ENCODE results near the gene HYPK. TPM values are rescaled to one million over a fixed set of nuclear protein-coding genes. Genes with fewer than 3 reads are reported as not detected.

HYPK gene
- total RNA-seq, 2 donors from 2014 or later: 5.0 to 25.7 TPM

- peaks cover 18% of the 10 kb centered on the region for H3K36me3 ChIP-seq
- H3K27ac ChIP-seq: peak overlapping the region; percentile 29
- DNase-seq: peak; percentile 39
- no peaks in the 10 kb centered on the region for H3K27me3 ChIP-seq
- no peak for TF ChIP-seq CTCF (IDR thresholded peaks at IDR 0.05)
- H3K4me1 ChIP-seq: no peaks in the 10 kb centered on the region
- H3K4me3 ChIP-seq: no peak overlapping the region
- no peaks in the 10 kb centered on the region for H3K9me3 ChIP-seq
- no peak overlapping the region for H3K9ac ChIP-seq (ENCODE audit: low read depth in 2 of 2, low read length in 2 of 2)
- intact Hi-C loops (cut with DNase I): no loop called here
Observed at GRCh38 chr15:43771816-43772215, 28.6 kb upstream of the HYPK start.

GRCh38 chr15:43772624-43773023 lies 27.8 kb upstream of the HYPK start:
- H3K4me1 ChIP-seq: no peaks in the 10 kb centered on the region
- H3K4me3 ChIP-seq: no peak overlapping the region
- no peaks in the 10 kb centered on the region for H3K9me3 ChIP-seq
- no peak for DNase-seq
- H3K36me3 ChIP-seq: peaks cover 13% of the 10 kb centered on the region
- no peak overlapping the region for H3K9ac ChIP-seq (ENCODE audit: low read depth in 2 of 2, low read length in 2 of 2)
- no peaks in the 10 kb centered on the region for H3K27me3 ChIP-seq
- intact Hi-C loops (cut with DNase I): no loop called here
- H3K27ac ChIP-seq: no peak overlapping the region
- TF ChIP-seq CTCF (IDR thresholded peaks at IDR 0.05): no peak

GRCh38 chr15:43774062-43774461 lies 26.3 kb upstream of the HYPK start:
- no peak for TF ChIP-seq CTCF (IDR thresholded peaks at IDR 0.05)
- no peak for DNase-seq
- Histone ChIP-seq H3K27me3 (no peaks in the 10 kb centered on the region), H3K9ac (ENCODE audit: low read depth in 2 of 2, low read length in 2 of 2) (no peak overlapping the region), H3K4me3 (no peak overlapping the region), H3K9me3 (no peaks in the 10 kb centered on the region), H3K4me1 (no peaks in the 10 kb centered on the region), H3K36me3 (peaks cover 4% of the 10 kb centered on the region), H3K27ac (no peak overlapping the region)
- intact Hi-C loops (cut with DNase I): no loop called here

GRCh38 chr15:43775411-43775965 lies 24.9 kb upstream of the HYPK start:
- peak; percentile 95 for DNase-seq
- H3K36me3 ChIP-seq: peaks cover 4% of the 10 kb centered on the region
- H3K4me1 ChIP-seq: no peaks in the 10 kb centered on the region
- peak overlapping the region; percentile 78 to 95 for H3K9ac ChIP-seq (ENCODE audit: low read depth in 2 of 2, low read length in 2 of 2)
- TF ChIP-seq CTCF (IDR thresholded peaks at IDR 0.05): peak; percentile 58
- H3K9me3 ChIP-seq: no peaks in the 10 kb centered on the region
- no peaks in the 10 kb centered on the region for H3K27me3 ChIP-seq
- intact Hi-C loops (cut with DNase I): no loop called here
- H3K27ac ChIP-seq: peak overlapping the region; percentile 96
- peak overlapping the region; percentile 66 for H3K4me3 ChIP-seq

GRCh38 chr15:43776101-43776717 lies 24.2 kb upstream of the HYPK start:
- Histone ChIP-seq H3K4me3 (peak overlapping the region; percentile 66), H3K4me1 (no peaks in the 10 kb centered on the region), H3K27ac (peak overlapping the region; percentile 96), H3K9ac (ENCODE audit: low read depth in 2 of 2, low read length in 2 of 2) (peak overlapping the region; percentile 78 to 95), H3K9me3 (no peaks in the 10 kb centered on the region), H3K36me3 (peaks cover 4% of the 10 kb centered on the region), H3K27me3 (no peaks in the 10 kb centered on the region)
- intact Hi-C loops (cut with DNase I): no loop called here
- no peak for TF ChIP-seq CTCF (IDR thresholded peaks at IDR 0.05)
- DNase-seq: peak; percentile 62
